Measurements from ENCODE around the gene CFTR.

- TF ChIP-seq POLR2AphosphoS5 (IDR thresholded peaks at IDR 0.05; ENCODE audit: low read depth, low read length) (no peak), CTCF (IDR thresholded peaks at IDR 0.05) (no peak), SIN3A (IDR thresholded peaks at IDR 0.05; ENCODE audit: borderline replicate concordance, insufficient read depth, low read depth, low read length) (no peak), REST (IDR thresholded peaks at IDR 0.05; ENCODE audit: insufficient read depth in 1 of 2, low read depth in 2 of 2, low read length in 1 of 2) (no peak)
Observed at GRCh38 chr7:117666031-117666430, 186.2 kb downstream of the CFTR start.
